Measurements from ENCODE around the gene HLA-DMA.

GRCh38 chr6:32979720-32980487, 27.0 kb upstream of the HLA-DMA start:
- TF ChIP-seq POLR2AphosphoS5 (IDR thresholded peaks at IDR 0.05; ENCODE audit: low read depth, low read length) (peak; percentile 64; the same call in 1 of the 2 replicates), TAF1 (IDR thresholded peaks at IDR 0.05; ENCODE audit: low read depth, low read length) (no peak)
